Breast epithelium (tissue), 4 donors: ENCODE results near the gene ACBD4. TPM values are rescaled to one million over a fixed set of nuclear protein-coding genes. Genes with fewer than 3 reads are reported as not detected.

Experiments used
- DNase-seq, 2 donors: peaks; one replicate each; pipeline ENCODE4 v3.0.0-alpha.2; 2019; ENCODE audit warnings: low spot score in 2 of 2
- H3K27ac ChIP-seq, 2 donors: fragments of 200-600 bp; sonication (generic) in 1 of 2; one replicate each; pipeline ENCODE4 v1.5.1; 2016 to 2019; ENCODE audit warnings: mild to moderate bottlenecking in 1 of 2
- H3K27me3 ChIP-seq, 2 donors: fragments of 200-600 bp; sonication (generic) in 1 of 2; one replicate each; pipeline versions ENCODE4 v1.5.1 to v1.6.0; 2017 to 2019; ENCODE audit warnings: control low read depth in 1 of 2, mild to moderate bottlenecking in 1 of 2
- H3K36me3 ChIP-seq: fragments of 200-600 bp; one replicate; pipeline ENCODE4 v1.5.1; 2019
- H3K4me1 ChIP-seq, 2 donors: fragments of 200-600 bp; sonication (generic); one replicate each; pipeline ENCODE4 v1.5.1; 2016 to 2019; ENCODE audit warnings: control low read depth in 1 of 2
- H3K4me3 ChIP-seq, 3 donors: fragments of 200-600 bp; sonication (generic); 1 replicate in 2 of 3; 2 replicates in 1 of 3; pipeline ENCODE4 v1.5.1; 2016 to 2019; ENCODE audit warnings: mild to moderate bottlenecking in 3 of 3, moderate library complexity in 2 of 3
- H3K9me3 ChIP-seq, 2 donors: fragments of 200-600 bp; sonication (generic) in 1 of 2; one replicate each; pipeline ENCODE4 v1.5.1; 2016 to 2019; ENCODE audit warnings: control low read depth in 1 of 2
- CTCF ChIP-seq, 3 donors: fragments of 450-650 bp; IDR thresholded peaks; one replicate each; pipeline ENCODE4 v1.5.1; 2016 to 2017; ENCODE audit warnings: antibody characterized with exemption in 3 of 3, mild to moderate bottlenecking in 3 of 3, moderate library complexity in 3 of 3
- POLR2A ChIP-seq: fragments of 450-650 bp; IDR thresholded peaks from one replicate; pipeline ENCODE4 v1.6.1; 2016; ENCODE audit warnings: antibody characterized with exemption, mild to moderate bottlenecking, moderate library complexity
- POLR2AphosphoS5 ChIP-seq, 3 donors: sonication (generic); formaldehyde crosslinking; IDR thresholded peaks; one replicate each; pipeline ENCODE4 v1.6.1; 2017; ENCODE audit warnings: antibody characterized with exemption in 3 of 3
- intact Hi-C: fragments of 100-400 bp; cut with DNase I; formaldehyde crosslinking; loops from one replicate; pipeline ENCODE4 v1.15.1; 2023; ENCODE audit warnings: low total_unique reads
- total RNA-seq, 3 donors: library from RNA; depleted of rRNA; stranded (reverse); fragments of >200 nt; gene quantifications; one replicate each; pipeline ENCODE4 v1.1.0, GENCODE V29; 2016

ACBD4 gene
- total RNA-seq, 3 donors from 2014 or later: 13.8 to 28.8 (median 15.7) TPM

GRCh38 chr17:45139533-45139920 is 4.0 kb downstream of the ACBD4 start:
- intact Hi-C loops: loop anchor here (5.0 to 10.0 kb wide), 2 partner anchors 58 to 1605 kb away; no protein-coding TSS in a partner anchor
- TF ChIP-seq CTCF (IDR thresholded peaks at IDR 0.05) (no peak), POLR2AphosphoS5 (IDR thresholded peaks at IDR 0.05) (no peak), POLR2A (no peak)
- DNase-seq: no peak
- peaks cover 0 to 12% of the 10 kb centered on the region in 2 donors for H3K4me1 ChIP-seq
- H3K4me3 ChIP-seq: no peak overlapping the region
- H3K27ac ChIP-seq: no peak overlapping the region
- no peaks in the 10 kb centered on the region for H3K36me3 ChIP-seq
- H3K9me3 ChIP-seq: no peaks in the 10 kb centered on the region
- H3K27me3 ChIP-seq: no peaks in the 10 kb centered on the region

GRCh38 chr17:45143094-45143670 is 7.7 kb downstream of the ACBD4 start:
- peak overlapping the region; percentile 50 to 75 (median 57) for H3K4me3 ChIP-seq
- intact Hi-C loops: no loop called here
- no peaks in the 10 kb centered on the region for H3K36me3 ChIP-seq
- H3K9me3 ChIP-seq: no peaks in the 10 kb centered on the region
- H3K27ac ChIP-seq: peak overlapping the region; percentile 96 to 97
- TF ChIP-seq POLR2AphosphoS5 (IDR thresholded peaks at IDR 0.05): no peak
- no peak for TF ChIP-seq CTCF (IDR thresholded peaks at IDR 0.05)
- no peak for TF ChIP-seq POLR2A
- H3K4me1 ChIP-seq: peaks cover 6 to 9% of the 10 kb centered on the region in 2 donors
- no peaks in the 10 kb centered on the region for H3K27me3 ChIP-seq
- no peak for DNase-seq

- peaks cover 6 to 9% of the 10 kb centered on the region in 2 donors for H3K4me1 ChIP-seq
- TF ChIP-seq POLR2AphosphoS5 (IDR thresholded peaks at IDR 0.05) (peak; percentile 30 to 77 (median 74)), CTCF (IDR thresholded peaks at IDR 0.05) (peak in 2 of 3 donors; percentile 15 to 17), POLR2A (no peak)
- peak; percentile 85 to 92 for DNase-seq
- no peaks in the 10 kb centered on the region for H3K36me3 ChIP-seq
- intact Hi-C loops: no loop called here
- H3K4me3 ChIP-seq: peak overlapping the region; percentile 50 to 75 (median 57)
- H3K27me3 ChIP-seq: no peaks in the 10 kb centered on the region
- H3K27ac ChIP-seq: peak overlapping the region; percentile 96 to 97
- no peaks in the 10 kb centered on the region for H3K9me3 ChIP-seq
Measured at GRCh38 chr17:45143767-45144198, 8.3 kb downstream of the ACBD4 start.

- peak overlapping the region; percentile 96 to 97 for H3K27ac ChIP-seq
- peak overlapping the region; percentile 50 to 75 (median 57) for H3K4me3 ChIP-seq
- no peaks in the 10 kb centered on the region for H3K27me3 ChIP-seq
- intact Hi-C loops: no loop called here
- H3K4me1 ChIP-seq: peaks cover 6 to 9% of the 10 kb centered on the region in 2 donors
- TF ChIP-seq POLR2A: no peak
- peak in 1 of 3 donors; percentile 29 for TF ChIP-seq POLR2AphosphoS5 (IDR thresholded peaks at IDR 0.05)
- no peaks in the 10 kb centered on the region for H3K36me3 ChIP-seq
- no peak for DNase-seq
- no peaks in the 10 kb centered on the region for H3K9me3 ChIP-seq
Measured at GRCh38 chr17:45144199-45145034, 8.9 kb downstream of the ACBD4 start.

- DNase-seq: no peak
- no peak for TF ChIP-seq POLR2AphosphoS5 (IDR thresholded peaks at IDR 0.05)
- no peak for TF ChIP-seq CTCF (IDR thresholded peaks at IDR 0.05)
- TF ChIP-seq POLR2A: no peak
- no peaks in the 10 kb centered on the region for H3K36me3 ChIP-seq
- H3K9me3 ChIP-seq: no peaks in the 10 kb centered on the region
- no peaks in the 10 kb centered on the region for H3K27me3 ChIP-seq
- peak overlapping the region; percentile 50 to 75 (median 57) for H3K4me3 ChIP-seq
- H3K27ac ChIP-seq: peak overlapping the region; percentile 96 to 97
- peaks cover 6 to 9% of the 10 kb centered on the region in 2 donors for H3K4me1 ChIP-seq
- intact Hi-C loops: no loop called here
Measured at GRCh38 chr17:45145035-45145389, 9.5 kb downstream of the ACBD4 start.
